Endothelial cell of umbilical vein (primary cell): ENCODE results near the gene FRS3. TPM values are rescaled to one million over a fixed set of nuclear protein-coding genes. Genes with fewer than 3 reads are reported as not detected.

Experiments used
- BruUV-seq: library from RNA; stranded (reverse); fragments of 400-500 nt; replicated peaks from 2 replicates; lab custom pipeline; 2021; lab: Mats Ljungman, UMichigan
- CTCF ChIA-PET: fragments of 300-600, 350-600 bp; sonication (Branson Sonifier 250); formaldehyde crosslinking; loops from one replicate; lab custom pipeline; 2021; ENCODE audit warnings: antibody characterized with exemption, inconsistent platforms; lab: Charles Lee
- POLR2A ChIA-PET: fragments of 300-600, 350-600 bp; sonication (Branson Sonifier 250); formaldehyde crosslinking; loops from one replicate; lab custom pipeline; 2021; ENCODE audit warnings: antibody characterized with exemption, inconsistent platforms; lab: Charles Lee
- DNase-seq: peaks from one replicate; pipeline ENCODE4 v3.0.0-alpha.2; 2011; ENCODE audit warnings: low read depth, low spot score
- FAIRE-seq: peaks from 2 replicates; lab custom pipeline; 2011; peaks lifted over from hg19 to GRCh38; lab: Jason Lieb, UNC
- H2AFZ ChIP-seq: 2 replicates; pipeline ENCODE4 v1.6.0; 2012; ENCODE audit warnings: low read depth, low read length, control low read depth, inconsistent platforms
- H3K27ac ChIP-seq: 2 replicates; pipeline ENCODE4 v1.5.1; 2011; ENCODE audit warnings: low read depth, mild to moderate bottlenecking, control low read depth, low read length, moderate library complexity; ENCODE audit not compliant: insufficient read depth
- H3K27me3 ChIP-seq, 2 experiments: 2 replicates each; pipeline versions ENCODE4 v1.6.0 to v1.6.1; 2011; ENCODE audit warnings: low read length in 2 of 2, mixed read lengths in 1 of 2; ENCODE audit not compliant: control insufficient read depth in 2 of 2, insufficient read depth in 2 of 2
- H3K36me3 ChIP-seq, 2 experiments: 2 replicates in 1 of 2; 3 replicates in 1 of 2; pipeline ENCODE4 v1.5.1; 2011; ENCODE audit warnings: low read length in 2 of 2, mild to moderate bottlenecking in 1 of 2, moderate library complexity in 1 of 2; ENCODE audit not compliant: control insufficient read depth in 2 of 2, insufficient read depth in 2 of 2; ENCODE audit errors: extremely low read depth in 1 of 2
- H3K4me1 ChIP-seq: 3 replicates; pipeline ENCODE4 v1.5.1; 2011; ENCODE audit warnings: mild to moderate bottlenecking, low read length; ENCODE audit not compliant: control insufficient read depth, insufficient read depth; ENCODE audit errors: extremely low read depth
- H3K4me2 ChIP-seq: 2 replicates; pipeline ENCODE4 v1.6.1; 2011; ENCODE audit warnings: low read length, control low read depth, mixed read lengths; ENCODE audit not compliant: insufficient read depth
- H3K4me3 ChIP-seq, 3 experiments: fragments of 200-600 bp in 1 of 3; sonication (generic), shearing (Covaris generic) in 1 of 3; replicated peaks in 1 of 3; 2 replicates each; pipeline ENCODE4 v1.5.1; 2011 to 2016; ENCODE audit warnings: control low read depth in 3 of 3, low read length in 3 of 3, mild to moderate bottlenecking in 2 of 3, inconsistent platforms in 1 of 3, low read depth in 1 of 3, moderate library complexity in 1 of 3; ENCODE audit not compliant: insufficient read depth in 1 of 3
- H3K79me2 ChIP-seq: 2 replicates; pipeline ENCODE4 v1.6.0; 2012; ENCODE audit warnings: low read length, inconsistent platforms; ENCODE audit not compliant: control insufficient read depth, insufficient read depth
- H3K9ac ChIP-seq: replicated peaks from 2 replicates; pipeline ENCODE3; 2011; ENCODE audit warnings: low read length, control low read depth; ENCODE audit not compliant: insufficient read depth; ENCODE audit errors: extremely low read depth
- H3K9me1 ChIP-seq: replicated peaks from 3 replicates; pipeline ENCODE4 v1.6.0; 2011; ENCODE audit warnings: mild to moderate bottlenecking, low read length; ENCODE audit not compliant: control insufficient read depth, insufficient read depth; ENCODE audit errors: extremely low read depth
- H3K9me3 ChIP-seq: replicated peaks from 2 replicates; pipeline ENCODE4 v1.5.1; 2012; ENCODE audit warnings: low read length, inconsistent platforms; ENCODE audit not compliant: control insufficient read depth, insufficient read depth
- H4K20me1 ChIP-seq: replicated peaks from 2 replicates; pipeline ENCODE3; 2011; ENCODE audit warnings: mild to moderate bottlenecking, low read length; ENCODE audit not compliant: control insufficient read depth, insufficient read depth; ENCODE audit errors: extremely low read depth
- CTCF ChIP-seq, 2 donors: IDR thresholded peaks; 1 replicate in 1 of 2; 2 replicates in 1 of 2; pipeline ENCODE4 v1.5.1; 2011; ENCODE audit warnings: low read length in 2 of 2, mild to moderate bottlenecking in 2 of 2, moderate library complexity in 2 of 2, control low read depth in 1 of 2, inconsistent platforms in 1 of 2, low read depth in 1 of 2; ENCODE audit not compliant: insufficient read depth in 1 of 2; ENCODE audit errors: extremely low read depth in 1 of 2
- EZH2 ChIP-seq: IDR thresholded peaks from 2 replicates; pipeline ENCODE4 v1.6.1; 2012; ENCODE audit warnings: borderline replicate concordance, low read depth, mild to moderate bottlenecking, moderate library complexity, low read length, inconsistent platforms; ENCODE audit not compliant: severe bottlenecking
- FOS ChIP-seq: IDR thresholded peaks from 2 replicates; pipeline ENCODE4 v1.6.1; 2011; ENCODE audit warnings: mild to moderate bottlenecking, low read length, moderate library complexity, borderline replicate concordance; ENCODE audit not compliant: insufficient read depth
- GATA2 ChIP-seq: IDR thresholded peaks from 2 replicates; pipeline ENCODE4 v1.7.0; 2011; ENCODE audit warnings: low read depth, mild to moderate bottlenecking, moderate library complexity, mixed read lengths, low read length; ENCODE audit not compliant: insufficient read length, insufficient read depth
- MYC ChIP-seq: IDR thresholded peaks from one replicate; pipeline ENCODE4 v1.6.1; 2011; ENCODE audit warnings: mild to moderate bottlenecking, low read depth, low read length
- POLR2A ChIP-seq: IDR thresholded peaks from 2 replicates; pipeline ENCODE4 v1.6.1; 2012; ENCODE audit warnings: low read depth, mild to moderate bottlenecking, control low read depth, low read length
- POLR2AphosphoS5 ChIP-seq: IDR thresholded peaks from 2 replicates; pipeline ENCODE4 v1.6.1; 2012; ENCODE audit warnings: low read depth, mild to moderate bottlenecking, control low read depth, low read length, moderate library complexity; ENCODE audit not compliant: insufficient read depth
- dilution Hi-C: fragments of 300-500 bp; cut with MboI; formaldehyde crosslinking; loops from one replicate; pipeline ENCODE4 v1.15.0; 2019; ENCODE audit warnings: low sequenced_read_pairs; ENCODE audit not compliant: extremely low pct_ligation_motif_present
- intact Hi-C: fragments of 100-400 bp; cut with micrococcal nuclease; formaldehyde crosslinking; loops from one replicate; pipeline ENCODE4 v1.10.0; 2022
- polyA plus RNA-seq, 4 experiments: library from polyadenylated mRNA; depleted of rRNA in 3 of 4; stranded (reverse) in 3 of 4; unstranded in 1 of 4; fragments of >200 nt; gene quantifications; 2 replicates each; pipeline versions ENCODE4 v1.2.1 to v1.2.3, GENCODE V29; 2011 to 2012; ENCODE audit warnings: missing spikeins in 1 of 4
- total RNA-seq: library from RNA; stranded (reverse); gene quantifications from 2 replicates; pipeline ENCODE4 v1.2.3, GENCODE V29; 2021

The FRS3 gene
- total and polyA plus RNA-seq, 2 donors (not counting 3 experiments of a cell fraction or from before 2014, with no cell fraction given), result 5.2 to 5.3 TPM

GRCh38 chr6:41785254-41785653 is 5.6 kb upstream of the FRS3 start:
- ChIA-PET CTCF (interaction anchor here (0.6 to 4.5 kb wide), 9 partner anchors 12 to 417 kb away, joined by 3 to 78 read pairs (median 6); partner anchors contain the start of genes BYSL and MED20), POLR2A (interaction anchor here (0.6 kb wide), 1 partner anchor 997 kb away, joined by 5 read pairs; the partner anchor contains the start of gene BICRAL)
- Histone ChIP-seq H3K9ac (no peak overlapping the region), H3K36me3 (peaks cover 5 to 6% of the 10 kb centered on the region in 2 experiments), H3K9me1 (no peaks in the 10 kb centered on the region), H3K4me2 (no peak overlapping the region), H3K4me1 (peaks cover 20% of the 10 kb centered on the region), H2AFZ (no peak overlapping the region), H3K4me3 (no peak overlapping the region), H3K9me3 (no peaks in the 10 kb centered on the region), H3K27ac (no peak overlapping the region), H3K27me3 (no peaks in the 10 kb centered on the region), H4K20me1 (no peaks in the 10 kb centered on the region), H3K79me2 (peaks cover 17% of the 10 kb centered on the region)
- FAIRE-seq (no peak), DNase-seq (no peak)
- BruUV-seq, result no TSS peak
- dilution Hi-C loops, result no loop called here
- TF ChIP-seq MYC (no peak), POLR2AphosphoS5 (no peak), EZH2 (no peak), CTCF (IDR thresholded peaks at IDR 0.05; ENCODE audit: extremely low read depth in 1 of 2, insufficient read depth in 1 of 2, low read depth in 1 of 2, low read length in 2 of 2) (no peak), FOS (no peak), POLR2A (no peak), GATA2 (no peak)
- intact Hi-C loops, result no loop called here
